ENCODE data around the gene DPYSL5.

The DPYSL5 gene

GRCh38 chr2:26847655-26848335 is at the start of gene DPYSL5:
DPYSL5 (plus strand) TSS chr2:26848132; CDS start chr2:26898500, 50,368 bp downstream.
- peaks cover 29 to 69% of the 10 kb centered on the region in 2 donors for H3K27me3 ChIP-seq (ENCODE audit: control insufficient read depth in 1 of 2, insufficient read depth in 2 of 2, low read length in 2 of 2)

DNA sequence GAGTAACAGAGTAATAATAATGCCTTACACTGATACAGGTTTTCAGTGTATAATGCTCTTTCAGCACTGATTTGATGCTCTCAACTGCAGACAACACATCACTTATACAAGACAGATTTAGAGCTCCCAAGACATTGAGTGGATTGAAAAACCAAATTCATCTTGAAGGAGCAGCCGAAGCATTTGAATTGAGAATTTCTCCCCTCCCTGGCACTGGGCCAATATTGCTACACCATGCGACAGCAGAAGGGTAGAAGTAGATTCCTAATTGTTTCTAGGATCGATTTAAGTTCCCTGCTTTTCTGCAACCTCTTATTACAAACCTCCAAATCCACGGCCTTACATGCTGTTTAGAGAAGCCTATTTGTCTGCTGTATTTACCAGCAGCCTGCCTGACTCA is 46.6 kb upstream of the DPYSL5 start:
- Histone ChIP-seq H3K36me3 (ENCODE audit: insufficient read depth, low read length) (no peaks in the 10 kb centered on the region), H3K4me3 (ENCODE audit: low read depth in 1 of 2, low read length in 2 of 2) (no peak overlapping the region), H3K9me3 (ENCODE audit: low read length) (no peaks in the 10 kb centered on the region), H3K9ac (ENCODE audit: low read length) (no peak overlapping the region), H3K27ac (ENCODE audit: low read depth, low read length) (no peak overlapping the region), H3K27me3 (ENCODE audit: control insufficient read depth in 1 of 2, insufficient read depth in 2 of 2, low read length in 2 of 2) (no peaks in the 10 kb centered on the region), H3K4me1 (ENCODE audit: insufficient read depth, low read length) (no peaks in the 10 kb centered on the region)

More at GRCh38 chr2:26847655-26848335, at the start of gene DPYSL5:
- Histone ChIP-seq H3K36me3 (ENCODE audit: insufficient read depth, low read length) (no peaks in the 10 kb centered on the region), H3K9ac (ENCODE audit: low read length) (no peak within 1 kb of the TSS), H3K4me1 (ENCODE audit: insufficient read depth, low read length) (peaks cover 27% of the 10 kb centered on the region), H3K27ac (ENCODE audit: low read depth, low read length) (no peak within 1 kb of the TSS), H3K9me3 (ENCODE audit: low read length) (no peaks in the 10 kb centered on the region), H3K4me3 (ENCODE audit: low read depth in 1 of 2, low read length in 2 of 2) (peak within 1 kb of the TSS; percentile 35 to 38)

DNA sequence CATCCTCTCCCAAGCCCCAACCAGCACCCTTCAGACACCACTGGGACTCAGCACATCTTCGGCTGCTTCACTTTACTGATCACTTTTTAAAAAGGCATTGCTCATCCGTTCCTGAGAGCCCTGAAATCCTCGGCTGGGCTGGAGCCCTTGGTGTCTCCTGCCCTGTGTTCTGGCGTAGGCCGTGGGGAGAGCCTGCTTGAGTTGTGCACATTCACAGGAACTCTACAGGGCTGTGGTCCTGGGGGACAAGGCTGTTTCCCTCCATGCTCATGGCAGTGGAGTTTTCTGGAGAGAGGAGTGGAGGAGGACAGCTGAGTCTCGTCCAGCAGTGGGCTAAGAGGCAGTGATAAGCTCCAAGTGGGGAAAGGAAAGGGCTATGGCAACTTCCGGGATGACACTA is 46.1 kb upstream of the DPYSL5 start:
- H3K4me1 ChIP-seq (ENCODE audit: insufficient read depth, low read length), result no peaks in the 10 kb centered on the region
- no peak overlapping the region for H3K4me3 ChIP-seq (ENCODE audit: low read depth in 1 of 2, low read length in 2 of 2)
- no peaks in the 10 kb centered on the region for H3K27me3 ChIP-seq (ENCODE audit: control insufficient read depth in 1 of 2, insufficient read depth in 2 of 2, low read length in 2 of 2)
- H3K36me3 ChIP-seq (ENCODE audit: insufficient read depth, low read length), result no peaks in the 10 kb centered on the region
- H3K27ac ChIP-seq (ENCODE audit: low read depth, low read length), result no peak overlapping the region
- no peak overlapping the region for H3K9ac ChIP-seq (ENCODE audit: low read length)
- H3K9me3 ChIP-seq (ENCODE audit: low read length), result no peaks in the 10 kb centered on the region

GRCh38 chr2:26805241-26805676 is 42.7 kb upstream of the DPYSL5 start:
- Histone ChIP-seq H3K9ac (ENCODE audit: low read length) (no peak overlapping the region), H3K9me3 (ENCODE audit: low read length) (no peaks in the 10 kb centered on the region), H3K4me3 (ENCODE audit: low read depth in 1 of 2, low read length in 2 of 2) (no peak overlapping the region), H3K27me3 (ENCODE audit: control insufficient read depth in 1 of 2, insufficient read depth in 2 of 2, low read length in 2 of 2) (no peaks in the 10 kb centered on the region), H3K36me3 (ENCODE audit: insufficient read depth, low read length) (no peaks in the 10 kb centered on the region), H3K27ac (ENCODE audit: low read depth, low read length) (no peak overlapping the region), H3K4me1 (ENCODE audit: insufficient read depth, low read length) (no peaks in the 10 kb centered on the region)

DNA sequence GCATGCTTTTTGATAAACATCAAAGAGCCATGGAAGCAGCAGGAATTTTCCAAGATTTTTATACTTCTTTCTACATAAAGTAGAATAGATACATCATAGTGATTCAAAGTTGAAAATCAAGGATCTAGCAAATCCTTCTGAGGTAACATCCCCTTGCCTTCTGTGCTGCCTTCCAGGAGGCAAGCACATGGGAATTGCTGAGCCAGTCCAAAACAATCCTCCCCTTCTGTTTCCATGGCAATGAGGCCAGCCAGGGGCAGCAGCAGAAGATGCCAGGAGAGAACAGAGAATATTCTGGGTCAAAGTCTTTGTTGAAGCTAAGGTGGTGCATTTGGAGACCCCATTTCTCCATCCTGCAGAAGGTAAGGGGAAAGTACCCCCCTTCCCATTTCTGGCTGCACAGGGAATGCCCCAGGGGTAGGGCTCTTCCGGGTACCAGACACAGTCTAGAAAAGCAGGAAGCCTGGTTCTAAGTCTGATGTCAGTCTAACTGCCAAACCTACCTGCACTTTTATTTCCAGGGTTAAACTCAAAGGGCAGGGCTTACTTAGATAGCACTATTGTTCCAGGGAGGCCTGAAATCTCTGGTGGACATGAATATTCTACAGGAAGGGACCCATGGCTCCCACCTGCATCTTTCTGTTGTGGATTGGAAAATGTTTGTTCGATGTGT is 40.0 kb upstream of the DPYSL5 start:
- Histone ChIP-seq H3K27ac (ENCODE audit: low read depth, low read length) (no peak overlapping the region), H3K36me3 (ENCODE audit: insufficient read depth, low read length) (no peaks in the 10 kb centered on the region), H3K4me1 (ENCODE audit: insufficient read depth, low read length) (no peaks in the 10 kb centered on the region), H3K27me3 (ENCODE audit: control insufficient read depth in 1 of 2, insufficient read depth in 2 of 2, low read length in 2 of 2) (no peaks in the 10 kb centered on the region), H3K9me3 (ENCODE audit: low read length) (no peaks in the 10 kb centered on the region), H3K4me3 (ENCODE audit: low read depth in 1 of 2, low read length in 2 of 2) (no peak overlapping the region), H3K9ac (ENCODE audit: low read length) (no peak overlapping the region)

DNA sequence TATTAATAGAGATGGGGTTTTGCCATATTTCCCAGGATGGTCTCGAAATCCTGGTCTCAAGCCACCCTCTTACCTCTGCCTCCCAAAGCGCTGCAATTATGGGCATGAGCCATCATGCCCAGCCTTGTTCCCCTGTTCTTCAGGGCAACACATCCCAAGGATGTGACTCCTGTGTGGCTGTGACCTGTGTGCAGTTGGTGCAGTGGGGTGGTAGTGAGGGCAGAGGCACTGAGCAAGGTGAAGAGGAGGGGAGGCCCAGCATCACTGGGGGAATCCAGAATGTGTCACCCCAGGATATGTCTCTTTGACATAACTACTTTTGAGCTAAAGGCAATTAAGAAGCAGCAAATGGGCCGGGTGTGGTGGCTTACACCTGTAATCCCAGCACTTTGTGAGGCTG is 38.7 kb upstream of the DPYSL5 start:
- no peak overlapping the region for H3K9ac ChIP-seq (ENCODE audit: low read length)
- no peaks in the 10 kb centered on the region for H3K4me1 ChIP-seq (ENCODE audit: insufficient read depth, low read length)
- H3K27ac ChIP-seq (ENCODE audit: low read depth, low read length), result no peak overlapping the region
- H3K36me3 ChIP-seq (ENCODE audit: insufficient read depth, low read length), result no peaks in the 10 kb centered on the region
- no peaks in the 10 kb centered on the region for H3K9me3 ChIP-seq (ENCODE audit: low read length)
- H3K27me3 ChIP-seq (ENCODE audit: control insufficient read depth in 1 of 2, insufficient read depth in 2 of 2, low read length in 2 of 2), result no peaks in the 10 kb centered on the region
- H3K4me3 ChIP-seq (ENCODE audit: low read depth in 1 of 2, low read length in 2 of 2), result no peak overlapping the region

DNA sequence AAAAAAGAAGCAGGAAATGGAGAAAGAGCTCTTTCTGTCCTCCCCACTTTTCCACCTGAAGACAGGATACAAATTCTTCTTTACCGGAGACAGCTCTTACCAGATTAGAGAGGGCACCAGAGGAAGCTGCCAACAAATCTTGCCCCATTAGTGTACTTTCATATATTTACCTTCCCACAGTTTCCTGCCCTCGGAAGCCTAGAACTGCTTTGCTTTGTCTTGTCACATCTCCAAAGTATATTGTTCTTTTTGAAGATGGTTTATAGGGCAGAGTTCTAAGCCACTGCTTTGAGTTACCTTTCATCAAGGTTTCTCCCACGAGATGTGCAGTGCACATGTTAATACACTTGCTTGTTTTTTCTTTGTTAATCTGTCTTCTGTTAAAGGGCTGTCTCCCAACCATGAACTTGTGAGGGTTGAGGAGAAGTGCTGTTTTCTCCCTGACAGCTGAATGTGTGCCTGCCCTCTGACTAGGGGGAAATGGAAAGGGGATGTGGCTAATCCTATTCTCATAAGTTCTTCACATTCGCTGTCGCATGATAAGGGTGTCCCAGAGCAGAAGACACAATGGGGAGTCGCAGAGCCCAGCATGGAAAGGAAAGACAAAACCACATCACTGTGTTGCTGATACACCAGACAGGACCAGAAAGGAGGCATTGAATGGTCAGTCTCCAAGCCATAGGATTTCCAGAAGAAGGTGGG is 37.9 kb upstream of the DPYSL5 start:
- H3K9ac ChIP-seq (ENCODE audit: low read length), result no peak overlapping the region
- no peaks in the 10 kb centered on the region for H3K4me1 ChIP-seq (ENCODE audit: insufficient read depth, low read length)
- H3K36me3 ChIP-seq (ENCODE audit: insufficient read depth, low read length), result no peaks in the 10 kb centered on the region
- H3K4me3 ChIP-seq (ENCODE audit: low read depth in 1 of 2, low read length in 2 of 2), result no peak overlapping the region
- H3K27me3 ChIP-seq (ENCODE audit: control insufficient read depth in 1 of 2, insufficient read depth in 2 of 2, low read length in 2 of 2), result no peaks in the 10 kb centered on the region
- H3K9me3 ChIP-seq (ENCODE audit: low read length), result no peaks in the 10 kb centered on the region
- no peak overlapping the region for H3K27ac ChIP-seq (ENCODE audit: low read depth, low read length)

DNA sequence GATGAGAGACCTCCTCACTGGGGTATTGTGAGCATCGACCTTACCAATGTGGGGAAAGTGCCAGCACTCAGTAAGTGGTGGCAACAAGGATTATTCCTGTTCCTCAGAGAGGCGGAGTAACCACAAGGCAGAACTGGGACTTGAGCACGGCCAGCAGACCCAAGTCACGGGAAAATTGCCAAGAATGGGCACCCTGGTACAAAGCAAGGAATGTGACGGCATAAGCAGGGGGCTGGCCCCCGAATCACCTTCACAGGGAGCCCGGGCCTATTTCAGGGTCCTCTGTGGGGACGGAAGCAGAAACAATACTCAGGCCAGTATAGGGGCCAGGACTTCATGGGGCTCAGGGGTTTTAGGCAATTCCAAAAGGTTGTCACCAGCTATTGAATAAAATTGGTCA is 36.7 kb upstream of the DPYSL5 start:
- Histone ChIP-seq H3K27me3 (ENCODE audit: control insufficient read depth in 1 of 2, insufficient read depth in 2 of 2, low read length in 2 of 2) (no peaks in the 10 kb centered on the region), H3K27ac (ENCODE audit: low read depth, low read length) (no peak overlapping the region), H3K9ac (ENCODE audit: low read length) (no peak overlapping the region), H3K36me3 (ENCODE audit: insufficient read depth, low read length) (no peaks in the 10 kb centered on the region), H3K4me1 (ENCODE audit: insufficient read depth, low read length) (no peaks in the 10 kb centered on the region), H3K9me3 (ENCODE audit: low read length) (no peaks in the 10 kb centered on the region), H3K4me3 (ENCODE audit: low read depth in 1 of 2, low read length in 2 of 2) (no peak overlapping the region)

GRCh38 chr2:26811791-26812694 is 35.9 kb upstream of the DPYSL5 start:
- Histone ChIP-seq H3K4me1 (ENCODE audit: insufficient read depth, low read length) (no peaks in the 10 kb centered on the region), H3K9ac (ENCODE audit: low read length) (no peak overlapping the region), H3K36me3 (ENCODE audit: insufficient read depth, low read length) (no peaks in the 10 kb centered on the region), H3K9me3 (ENCODE audit: low read length) (no peaks in the 10 kb centered on the region), H3K27me3 (ENCODE audit: control insufficient read depth in 1 of 2, insufficient read depth in 2 of 2, low read length in 2 of 2) (peaks cover 0 to 5% of the 10 kb centered on the region in 2 donors), H3K27ac (ENCODE audit: low read depth, low read length) (no peak overlapping the region), H3K4me3 (ENCODE audit: low read depth in 1 of 2, low read length in 2 of 2) (no peak overlapping the region)

GRCh38 chr2:26812731-26813130 is 35.2 kb upstream of the DPYSL5 start:
- Histone ChIP-seq H3K9me3 (ENCODE audit: low read length) (no peaks in the 10 kb centered on the region), H3K36me3 (ENCODE audit: insufficient read depth, low read length) (no peaks in the 10 kb centered on the region), H3K27me3 (ENCODE audit: control insufficient read depth in 1 of 2, insufficient read depth in 2 of 2, low read length in 2 of 2) (peaks cover 0 to 5% of the 10 kb centered on the region in 2 donors), H3K9ac (ENCODE audit: low read length) (no peak overlapping the region), H3K4me3 (ENCODE audit: low read depth in 1 of 2, low read length in 2 of 2) (no peak overlapping the region), H3K4me1 (ENCODE audit: insufficient read depth, low read length) (no peaks in the 10 kb centered on the region), H3K27ac (ENCODE audit: low read depth, low read length) (no peak overlapping the region)
